Renal cortex interstitium (tissue), 11 donors: Measurements from ENCODE around the gene GORASP2. TPM values are rescaled to one million over a fixed set of nuclear protein-coding genes. Genes with fewer than 3 reads are reported as not detected.

Experiments
- DNase-seq, 11 donors: peaks; one replicate each; pipeline ENCODE4 v3.0.0-alpha.2; 2013; ENCODE audit warnings: low read depth in 9 of 11, low spot score in 4 of 11; ENCODE audit errors: extremely low read depth in 1 of 11
- polyA plus RNA-seq, 3 donors: library from polyadenylated mRNA; unstranded; fragments of 120-200 nt; gene quantifications; one replicate each; pipeline ENCODE4 v1.2.1, GENCODE V29; 2013; ENCODE audit not compliant: insufficient read length in 3 of 3

GORASP2 gene
- polyA plus RNA-seq, 3 donors: 72.8 to 89.3 (median 83.3) TPM

- DNase-seq: peak; percentile 67 to 88 (median 79)
Observed at GRCh38 chr2:170973492-170974303, 44.6 kb downstream of the GORASP2 start.

DNA sequence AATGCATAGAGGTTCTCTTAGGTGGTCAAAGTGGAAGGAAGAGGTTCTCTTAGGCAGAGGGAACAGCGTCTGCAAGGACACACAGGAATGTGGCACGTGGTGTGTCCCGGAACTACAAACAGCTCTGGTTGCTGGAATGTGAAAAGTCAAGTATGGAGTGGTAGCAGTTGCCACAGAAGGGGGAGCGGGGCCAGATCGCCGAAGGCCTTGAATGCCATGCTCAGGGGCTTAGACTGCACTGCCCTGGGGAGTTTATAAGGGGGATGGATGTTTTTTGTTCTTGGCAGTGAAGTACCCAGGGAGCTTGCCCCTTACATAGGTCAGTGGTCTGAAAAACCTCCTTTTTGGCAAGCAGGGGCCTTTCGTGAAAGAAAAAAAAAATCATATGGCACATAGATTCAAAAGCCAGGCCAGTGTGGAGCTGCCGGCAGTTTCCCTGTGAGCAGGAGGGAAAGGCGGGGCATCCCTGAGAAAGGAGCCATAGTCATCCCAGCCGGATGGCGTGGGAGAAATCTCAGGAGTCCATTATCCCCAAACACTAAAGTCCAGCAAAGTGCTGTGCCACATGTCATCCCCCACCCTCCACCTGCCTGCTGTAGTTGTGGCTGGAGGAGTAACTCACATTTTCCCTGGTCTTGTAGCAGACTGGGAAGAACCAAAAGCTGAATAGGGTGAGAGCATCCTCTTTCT is 45.4 kb downstream of the GORASP2 start:
- no peak for DNase-seq

DNA sequence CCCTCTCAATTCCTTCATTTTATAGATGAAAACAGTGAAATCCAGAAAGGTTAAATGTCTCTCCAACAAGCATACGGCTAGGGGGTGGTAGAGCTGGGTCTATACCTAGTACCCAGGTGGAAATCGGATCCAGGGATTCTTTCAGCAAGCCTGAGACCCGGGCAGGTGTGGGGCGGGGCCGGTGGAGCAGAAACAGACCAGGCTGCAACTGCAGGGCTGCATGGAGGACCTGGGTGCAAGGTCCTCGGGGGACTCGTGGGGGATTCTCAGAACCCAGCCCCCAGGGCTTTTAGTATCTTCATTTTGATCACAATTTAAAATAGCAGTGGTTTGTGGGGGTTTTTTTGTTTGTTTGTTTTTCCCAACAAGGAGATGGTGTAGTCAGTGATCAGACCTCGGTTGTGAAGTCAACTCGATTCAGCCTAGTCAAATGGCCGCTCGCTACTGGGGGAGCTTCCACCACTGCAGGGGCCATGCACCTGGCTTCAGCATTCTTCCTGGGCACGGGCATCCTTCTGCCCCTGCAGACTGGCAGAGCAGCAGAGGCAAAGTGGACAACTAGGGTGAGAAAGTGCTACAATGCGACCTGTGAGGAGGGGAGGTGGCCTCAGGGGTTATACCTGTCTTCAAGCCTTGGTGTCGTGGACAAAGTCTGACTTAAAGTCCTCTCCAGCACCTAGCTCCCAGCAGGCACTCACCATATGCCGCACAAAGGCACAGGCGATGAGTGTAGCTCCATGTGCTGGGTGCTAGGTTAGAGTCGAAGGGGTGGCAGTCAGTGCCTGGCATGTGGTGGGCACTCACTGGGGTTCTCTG is 46.3 kb downstream of the GORASP2 start:
- no peak for DNase-seq

DNA sequence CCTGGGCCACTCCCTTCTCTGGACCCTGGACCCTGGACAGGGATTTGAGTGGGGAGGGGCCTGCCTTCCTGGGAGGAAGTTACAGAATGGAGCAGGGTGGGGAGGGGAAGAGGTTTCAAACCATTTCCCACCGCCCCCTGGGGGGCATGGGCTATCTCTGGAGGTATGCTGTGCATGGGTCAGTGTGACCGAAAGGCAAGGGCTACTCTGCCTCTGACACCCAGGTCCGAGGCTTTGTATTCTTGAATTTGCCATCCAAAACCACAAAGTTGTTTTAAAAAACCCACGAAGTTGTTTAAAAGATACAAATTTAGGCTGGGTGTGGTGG is 46.9 kb downstream of the GORASP2 start:
- DNase-seq: no peak

DNA sequence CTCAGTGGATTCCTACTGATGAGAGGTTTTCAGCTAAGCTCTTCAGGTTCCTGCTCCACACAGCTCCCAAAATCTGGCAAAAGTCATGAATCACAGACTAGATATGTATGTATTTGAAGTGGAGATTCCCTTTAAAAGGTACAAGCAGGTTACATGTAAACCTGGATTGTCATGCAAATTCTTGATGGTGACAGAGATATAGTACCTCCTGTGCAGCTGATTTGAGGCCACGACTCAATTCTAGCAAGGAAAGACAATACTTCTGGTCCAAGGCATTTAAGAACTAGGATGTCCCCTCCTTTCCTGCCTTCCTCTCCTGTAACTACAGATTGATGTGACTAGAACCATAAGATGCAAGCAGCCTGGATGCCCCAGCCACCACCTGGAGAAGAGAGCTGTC is 55.0 kb downstream of the GORASP2 start:
- no peak for DNase-seq

DNA sequence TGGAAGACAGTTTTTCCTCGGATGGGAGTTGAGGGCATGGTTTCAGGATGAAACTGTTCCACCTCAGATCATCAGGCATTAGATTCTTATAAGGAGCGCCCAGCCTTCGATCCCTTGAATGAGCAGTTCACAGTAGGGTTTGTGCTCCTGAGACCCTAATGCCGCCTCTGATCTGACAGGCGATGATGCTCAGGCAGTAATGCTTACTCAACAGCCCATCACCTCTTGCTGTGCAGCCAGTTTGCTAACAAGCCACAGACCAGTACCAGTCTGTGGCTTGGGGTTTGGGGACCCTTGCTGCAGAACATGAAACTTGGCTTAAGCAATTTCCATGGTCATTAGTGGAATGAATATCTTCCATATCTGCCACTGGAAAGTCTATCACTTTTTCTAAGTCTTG is 56.4 kb downstream of the GORASP2 start:
- DNase-seq: no peak

- DNase-seq: no peak
Observed at GRCh38 chr2:170986566-170987258, 57.7 kb downstream of the GORASP2 start.

DNA sequence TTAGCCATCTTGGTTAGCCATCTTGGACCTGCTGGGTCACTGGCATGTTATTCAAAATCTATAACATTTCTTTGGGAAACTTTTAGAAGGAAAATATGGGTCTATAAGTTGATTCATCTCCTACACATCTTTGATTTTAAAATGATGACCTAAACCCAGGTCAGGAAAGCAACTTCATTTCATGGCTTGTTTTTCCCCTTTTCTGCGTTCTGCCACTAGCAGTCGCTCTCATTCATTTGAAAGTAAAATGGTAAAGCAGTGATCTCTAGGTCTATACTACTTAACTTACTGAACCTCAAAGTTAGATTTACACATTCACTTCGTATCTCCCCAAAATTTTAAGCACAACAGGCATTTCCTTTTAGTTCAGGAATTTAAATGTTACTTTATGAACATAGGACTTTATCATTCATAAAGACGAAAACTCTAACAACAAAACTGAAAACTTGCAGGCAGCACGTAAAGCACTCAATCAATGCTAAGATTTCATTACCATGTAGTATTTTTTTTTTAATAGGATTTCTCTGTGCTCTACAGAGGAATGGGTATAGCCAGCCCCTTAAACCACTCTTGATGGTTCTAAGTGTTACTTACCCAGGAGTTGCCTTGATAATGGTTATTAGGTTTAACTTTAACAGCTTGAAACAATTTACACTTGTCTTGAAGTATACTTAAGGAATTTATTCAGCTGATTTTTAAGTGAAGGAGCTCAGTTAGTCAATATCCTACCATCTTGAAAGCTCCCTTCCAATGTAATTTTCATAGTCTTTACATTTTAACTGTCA is 62.5 kb downstream of the GORASP2 start:
- no peak for DNase-seq

GRCh38 chr2:170996316-170996715 is 67.3 kb downstream of the GORASP2 start:
- DNase-seq: no peak

DNA sequence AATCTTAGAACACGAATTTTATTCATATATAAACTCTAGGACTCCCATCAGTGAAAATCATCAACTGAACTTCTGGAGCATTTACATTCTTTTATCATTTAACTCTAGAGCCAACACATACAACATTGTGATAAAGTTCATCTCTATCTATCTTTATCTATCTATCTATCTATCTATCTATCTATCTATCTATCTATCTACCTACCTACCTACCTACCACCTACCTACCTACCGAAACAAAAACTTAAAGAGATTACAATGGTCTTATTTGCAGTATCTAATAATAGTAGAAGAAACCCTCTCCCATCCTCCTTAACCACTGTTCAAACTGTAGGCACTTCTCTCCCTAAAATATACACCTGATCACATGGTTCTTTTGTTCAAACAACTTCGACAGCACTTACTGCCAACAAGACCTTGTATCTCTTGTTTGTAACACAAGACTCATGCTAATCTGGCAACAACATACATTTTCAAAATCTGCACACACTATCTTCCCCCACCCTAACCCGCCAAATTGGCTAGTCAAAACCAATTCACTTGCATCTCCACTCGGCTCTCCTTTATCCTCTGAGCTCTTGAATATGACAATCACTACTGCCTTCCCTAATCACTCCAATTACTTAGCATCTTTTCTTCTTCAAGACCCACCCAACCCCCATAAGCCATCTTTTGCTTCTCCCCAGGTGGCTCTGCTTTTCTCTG is 69.0 kb downstream of the GORASP2 start:
- DNase-seq: no peak

DNA sequence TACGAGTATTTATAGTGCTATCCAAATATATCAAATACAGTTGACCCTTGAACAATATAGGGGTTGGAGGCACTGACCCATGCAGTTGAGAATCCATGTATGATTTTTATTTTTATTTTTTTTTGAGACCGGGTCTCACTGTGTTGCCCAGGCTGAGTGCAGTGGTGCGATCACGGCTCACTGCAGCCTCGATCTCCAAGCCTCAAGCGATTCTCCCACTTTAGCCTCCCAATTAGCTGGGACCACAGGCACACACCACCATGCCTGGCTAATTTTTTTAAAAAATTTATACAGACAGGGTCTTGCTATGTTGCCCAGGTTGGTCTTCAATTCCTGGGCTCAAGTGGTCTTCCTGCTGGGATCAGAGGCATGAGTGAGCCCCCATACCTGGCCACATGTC is 70.6 kb downstream of the GORASP2 start:
- no peak for DNase-seq

DNA sequence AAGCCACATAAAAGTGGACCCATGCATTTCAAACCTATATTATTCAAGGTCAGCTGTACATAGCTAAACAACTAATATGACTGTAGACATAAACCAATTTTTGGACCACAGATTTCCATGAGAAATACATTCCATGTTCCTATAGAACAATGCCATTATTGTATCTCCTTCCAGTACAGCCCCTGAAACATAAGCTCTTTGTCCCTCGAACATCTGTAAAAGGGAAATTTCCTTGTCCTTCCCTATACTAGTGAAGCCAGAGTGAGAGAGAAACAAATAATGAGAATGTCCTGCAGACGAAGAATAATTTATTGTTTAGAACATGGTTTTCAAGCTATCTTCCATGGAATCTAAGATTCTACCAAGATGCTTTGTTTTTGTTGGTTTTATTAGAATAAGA is 75.3 kb downstream of the GORASP2 start:
- DNase-seq: no peak

GRCh38 chr2:171004833-171005232 is 75.8 kb downstream of the GORASP2 start:
- DNase-seq: no peak

DNA sequence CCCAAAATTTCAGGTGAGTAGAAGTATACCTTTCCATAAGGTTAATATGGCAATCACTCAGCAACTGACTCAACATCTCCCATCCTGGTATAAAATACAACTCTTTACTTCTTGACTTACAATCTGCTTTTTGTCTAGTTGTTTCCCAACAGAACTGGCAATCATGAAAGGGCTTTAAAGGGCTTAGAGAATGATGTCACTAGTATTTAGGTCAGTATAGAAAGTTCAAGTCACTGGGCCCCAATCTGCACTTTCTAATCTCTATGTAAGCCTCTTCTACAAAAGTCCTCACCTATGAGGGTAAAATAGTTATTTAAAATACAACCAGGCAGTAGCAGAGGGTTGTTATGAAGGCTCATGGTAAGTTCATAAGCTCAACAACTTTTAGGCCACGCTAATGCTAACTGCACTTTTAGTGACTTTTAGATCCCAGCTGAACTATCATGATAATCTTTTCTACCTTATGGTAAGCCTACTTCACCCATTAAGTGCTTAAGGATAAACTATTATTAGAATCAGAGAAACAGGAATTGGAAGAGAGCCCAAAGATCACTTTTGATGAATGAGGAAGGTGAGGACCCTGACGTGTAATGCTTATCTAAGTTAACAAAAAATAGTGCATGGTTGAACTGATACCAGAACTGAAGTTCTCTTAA is 79.6 kb downstream of the GORASP2 start:
- DNase-seq: no peak

DNA sequence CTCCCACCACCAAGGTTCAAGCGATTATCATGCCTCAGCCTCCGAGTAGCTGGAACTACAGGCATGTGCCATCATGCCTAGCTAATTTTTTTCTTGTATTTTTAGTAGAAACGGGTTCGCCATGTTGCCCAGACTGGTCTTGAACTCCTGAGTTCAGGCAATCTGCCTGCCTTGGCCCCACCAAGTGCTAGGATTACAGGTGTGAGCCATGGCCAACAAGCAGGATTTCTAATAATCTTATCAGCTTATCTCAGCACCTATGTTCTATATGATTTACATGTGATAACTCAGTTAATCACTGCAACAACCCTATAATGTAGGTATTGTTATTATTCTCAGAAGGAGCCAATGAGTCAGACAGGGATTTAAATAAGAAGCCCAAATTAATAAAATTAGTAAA is 80.3 kb downstream of the GORASP2 start:
- no peak for DNase-seq

DNA sequence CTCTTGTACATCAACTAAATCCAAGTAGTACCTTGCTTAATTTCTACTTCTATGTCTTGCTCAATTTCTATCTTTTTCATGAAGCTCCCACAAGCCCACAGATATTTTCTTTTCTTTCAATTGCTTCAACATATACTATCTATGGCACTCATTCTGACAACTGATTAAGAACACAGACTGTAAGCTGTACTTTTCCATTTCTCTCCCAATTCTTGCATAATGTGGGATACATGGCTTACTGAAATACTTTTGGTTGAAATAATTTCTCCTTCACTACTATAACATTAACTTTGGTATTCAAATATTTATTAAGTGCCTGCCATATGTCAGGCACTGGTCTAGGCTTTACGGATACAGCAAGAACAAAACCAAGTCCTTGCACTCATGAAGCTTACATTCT is 84.8 kb downstream of the GORASP2 start:
- no peak for DNase-seq

DNA sequence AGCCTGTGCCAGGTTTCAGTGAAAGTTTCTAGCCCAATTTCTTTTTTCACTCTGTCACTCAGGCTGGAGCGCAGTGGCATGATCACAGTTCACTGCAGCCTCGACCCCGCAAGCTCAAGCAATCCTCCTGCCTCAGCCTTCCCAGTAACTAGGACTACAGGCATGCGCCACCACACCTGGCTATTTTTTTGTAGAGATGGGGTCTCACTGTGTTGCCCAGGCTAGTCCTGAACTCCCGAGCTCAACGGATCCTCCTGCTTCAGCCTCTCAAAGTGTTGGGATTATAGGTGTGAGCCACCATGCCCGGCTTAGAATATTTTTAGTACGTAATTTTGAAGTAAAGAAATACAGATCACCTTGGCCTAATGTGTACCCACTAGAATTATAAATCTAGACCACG is 87.1 kb downstream of the GORASP2 start:
- no peak for DNase-seq
